ENCODE data around the gene ESRRA. TPM values are rescaled to one million over a fixed set of nuclear protein-coding genes. Genes with fewer than 3 reads are reported as not detected.

Gene ESRRA
- total and polyA plus RNA-seq, 2 of the 4 experiments (the other 2 are of a cell fraction) = 10.2 to 15.0 TPM

DNA sequence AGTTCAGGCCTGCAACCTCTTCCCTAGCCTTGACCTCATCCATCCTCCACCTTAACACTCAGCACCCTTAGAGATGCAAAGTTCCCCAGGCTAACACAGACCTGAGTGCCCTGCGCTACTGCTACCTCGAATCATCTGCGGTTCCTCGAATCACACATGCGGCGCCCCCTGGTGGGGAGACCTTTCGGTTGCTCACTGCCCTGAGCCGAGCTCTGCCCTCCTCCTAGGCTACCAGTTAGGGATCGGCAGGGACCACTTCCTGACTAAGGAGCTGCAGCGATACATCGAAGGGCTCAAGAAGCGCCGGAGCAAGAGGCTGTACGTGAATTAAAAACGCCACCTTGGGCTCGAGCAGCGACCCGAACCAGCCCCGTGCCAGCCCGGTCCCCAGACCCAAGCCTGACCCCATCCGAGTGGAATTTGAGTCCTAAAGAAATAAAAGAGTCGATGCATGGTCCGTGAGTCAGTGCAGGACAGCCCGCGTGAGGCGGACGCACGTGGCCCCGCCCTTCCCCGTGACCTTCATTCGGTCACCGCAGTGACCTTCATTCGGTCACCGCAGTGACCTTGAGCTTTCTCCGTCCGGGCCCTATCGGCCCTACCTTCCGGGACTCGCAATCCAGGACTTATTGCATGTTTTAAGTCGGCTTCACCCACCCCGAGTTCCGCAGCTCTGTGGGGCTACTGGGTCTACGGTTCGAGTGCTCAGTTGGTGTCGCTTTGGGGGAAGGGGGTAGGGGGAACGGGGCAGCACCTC lies 830 bp upstream of the ESRRA start:
- Histone ChIP-seq H3K27me3 (ENCODE audit: control insufficient read depth, insufficient read depth, low read length) (peaks cover 14% of the 10 kb centered on the region), H3K4me1 (ENCODE audit: control insufficient read depth, insufficient read depth, low read length) (peaks cover 12% of the 10 kb centered on the region), H4K5ac (ENCODE audit: low read depth, low read length) (no peak overlapping the region), H2AFZ (replicated peaks; ENCODE audit: low read length, poor library complexity) (peak overlapping the region; percentile 94), H3K9me1 (ENCODE audit: insufficient read depth, low read length) (no peaks in the 10 kb centered on the region), H2BK15ac (ENCODE audit: low read depth, low read length) (no peak overlapping the region), H4K91ac (ENCODE audit: insufficient read depth, low read depth, low read length) (peak overlapping the region; percentile 30; the same call in 1 of the 2 replicates), H3K4ac (ENCODE audit: low read depth, low read length) (peak overlapping the region; percentile 56), H2AK9ac (replicated peaks; ENCODE audit: low read depth, low read length, poor library complexity) (peak overlapping the region; percentile 92), H3K9me3 (ENCODE audit: control insufficient read depth, insufficient read depth, low read length) (no peaks in the 10 kb centered on the region), H3K27ac (ENCODE audit: insufficient read depth, low read length) (peak overlapping the region; percentile 38), H3K4me3 (ENCODE audit: insufficient read depth, low read depth, low read length) (peak overlapping the region; percentile 53), H3K14ac (replicated peaks; ENCODE audit: low read depth, low read length) (peak overlapping the region; percentile 38; the same call in 1 of the 2 replicates), H3K18ac (ENCODE audit: low read depth, low read length) (no peak overlapping the region), H3K9ac (ENCODE audit: low read depth, low read length) (peak overlapping the region; percentile 24), H4K20me1 (ENCODE audit: insufficient read depth, low read length) (peaks cover 11% of the 10 kb centered on the region), H3K23ac (ENCODE audit: low read depth, low read length) (peak overlapping the region; percentile 60; the same call in 1 of the 2 replicates), H2BK120ac (ENCODE audit: low read depth, low read length) (no peak overlapping the region), H3K36me3 (ENCODE audit: control insufficient read depth, insufficient read depth, low read length) (no peaks in the 10 kb centered on the region), H4K8ac (ENCODE audit: low read depth in 2 of 2, low read length in 2 of 2) (peak overlapping the region in 1 of 2 experiments; percentile 60; a peak in 2 of 4 replicates), H3K4me2 (ENCODE audit: low read depth, low read length) (peak overlapping the region; percentile 84), H2BK20ac (ENCODE audit: low read depth, low read length) (no peak overlapping the region), H3K79me1 (ENCODE audit: low read depth in 1 of 2, low read length in 2 of 2) (peaks cover 14 to 22% of the 10 kb centered on the region in 2 experiments; a peak in 3 of 4 replicates), H2AK5ac (ENCODE audit: low read depth, low read length) (peak overlapping the region; percentile 67; the same call in 1 of the 2 replicates), H2BK5ac (ENCODE audit: low read depth, low read length, poor library complexity, severe bottlenecking) (peak overlapping the region; percentile 29), H3K56ac (ENCODE audit: extremely low read depth, insufficient read depth, low read length) (peak overlapping the region; percentile 32; the same call in 1 of the 2 replicates)
- ChIA-PET CTCF (interaction anchor here (0.9 to 1.8 kb wide), 8 partner anchors 20 to 100 kb away, joined by 3 to 13 read pairs (median 4); partner anchors contain the start of gene BAD), POLR2A (ENCODE audit: unreplicated experiment) (interaction anchor here (1.6 kb wide), 1 partner anchor 13 kb away, joined by 4 read pairs; the partner anchor contains the start of genes PRDX5 and TRMT112)
- dilution Hi-C loops (cut with HindIII; ENCODE audit: low sequenced_read_pairs, unreplicated experiment) (no loop called here), in situ Hi-C loops (cut with MboI; ENCODE audit: low sequenced_read_pairs) (loop anchor here (5.0 kb wide), 1 partner anchor 102 kb away; no protein-coding TSS in a partner anchor), intact Hi-C loops (cut with micrococcal nuclease) (loop anchor here (1.0 to 10.0 kb wide), 4 partner anchors 27 to 300 kb away; partner anchors contain the start of gene DNAJC4)
- WGBS, 2 experiments (ENCODE audit: extremely low coverage in 2 of 2, insufficient read length in 1 of 2) = 1% methylated on average over 19 of the region's 46 CpGs; no CpG with 5 or more reads in 1 of the 2 experiments
- DNase-seq = peak; percentile 85
- TF ChIP-seq SMC3 (IDR thresholded peaks at IDR 0.05; ENCODE audit: low read depth, low read length) (peak; percentile 66), POLR2A (IDR thresholded peaks at IDR 0.05; ENCODE audit: low read depth, low read length) (no peak), MAFK (IDR thresholded peaks at IDR 0.05; ENCODE audit: low read depth, low read length) (no peak), MXI1 (IDR thresholded peaks at IDR 0.05; ENCODE audit: borderline replicate concordance, low read depth, low read length) (peak; percentile 54; the same call in 1 of the 2 replicates), RAD21 (IDR thresholded peaks at IDR 0.05; ENCODE audit: low read length) (peak; percentile 61), BHLHE40 (IDR thresholded peaks at IDR 0.05; ENCODE audit: low read depth, low read length) (peak; percentile 88), MAZ (IDR thresholded peaks at IDR 0.05; ENCODE audit: borderline replicate concordance, low read depth, low read length) (peak; percentile 30; the same call in 1 of the 2 replicates)
- TF ChIP-seq, protein P1, sequence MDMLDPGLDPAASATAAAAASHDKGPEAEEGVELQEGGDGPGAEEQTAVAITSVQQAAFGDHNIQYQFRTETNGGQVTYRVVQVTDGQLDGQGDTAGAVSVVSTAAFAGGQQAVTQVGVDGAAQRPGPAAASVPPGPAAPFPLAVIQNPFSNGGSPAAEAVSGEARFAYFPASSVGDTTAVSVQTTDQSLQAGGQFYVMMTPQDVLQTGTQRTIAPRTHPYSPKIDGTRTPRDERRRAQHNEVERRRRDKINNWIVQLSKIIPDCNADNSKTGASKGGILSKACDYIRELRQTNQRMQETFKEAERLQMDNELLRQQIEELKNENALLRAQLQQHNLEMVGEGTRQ (IDR thresholded peaks at IDR 0.05; ENCODE audit: low read depth, low read length) = peak; percentile 70
- TF ChIP-seq, protein P2, sequence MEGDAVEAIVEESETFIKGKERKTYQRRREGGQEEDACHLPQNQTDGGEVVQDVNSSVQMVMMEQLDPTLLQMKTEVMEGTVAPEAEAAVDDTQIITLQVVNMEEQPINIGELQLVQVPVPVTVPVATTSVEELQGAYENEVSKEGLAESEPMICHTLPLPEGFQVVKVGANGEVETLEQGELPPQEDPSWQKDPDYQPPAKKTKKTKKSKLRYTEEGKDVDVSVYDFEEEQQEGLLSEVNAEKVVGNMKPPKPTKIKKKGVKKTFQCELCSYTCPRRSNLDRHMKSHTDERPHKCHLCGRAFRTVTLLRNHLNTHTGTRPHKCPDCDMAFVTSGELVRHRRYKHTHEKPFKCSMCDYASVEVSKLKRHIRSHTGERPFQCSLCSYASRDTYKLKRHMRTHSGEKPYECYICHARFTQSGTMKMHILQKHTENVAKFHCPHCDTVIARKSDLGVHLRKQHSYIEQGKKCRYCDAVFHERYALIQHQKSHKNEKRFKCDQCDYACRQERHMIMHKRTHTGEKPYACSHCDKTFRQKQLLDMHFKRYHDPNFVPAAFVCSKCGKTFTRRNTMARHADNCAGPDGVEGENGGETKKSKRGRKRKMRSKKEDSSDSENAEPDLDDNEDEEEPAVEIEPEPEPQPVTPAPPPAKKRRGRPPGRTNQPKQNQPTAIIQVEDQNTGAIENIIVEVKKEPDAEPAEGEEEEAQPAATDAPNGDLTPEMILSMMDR (conservative IDR thresholded peaks at IDR 0.05; ENCODE audit: low read depth, low read length) = peak; percentile 80
- ATAC-seq (ENCODE audit: low read depth) = peak; percentile 33
- no TSS peak for BruUV-seq (replicated peaks)

Measured in IMR-90 (cell line).